ENCODE data around the gene RAP1GDS1. TPM values are rescaled to one million over a fixed set of nuclear protein-coding genes. Genes with fewer than 3 reads are reported as not detected.

RAP1GDS1 gene
- total RNA-seq, 1 donor from 2014 or later: 64.5 TPM

- H3K9ac ChIP-seq (ENCODE audit: low read length): no peak overlapping the region
- no peak for TF ChIP-seq EZH2 (IDR thresholded peaks at IDR 0.05; ENCODE audit: insufficient read depth, low read length)
- TF ChIP-seq CTCF (IDR thresholded peaks at IDR 0.05; ENCODE audit: insufficient read depth, low read depth, low read length): no peak
- H3K27ac Mint-ChIP-seq (ENCODE audit: unreplicated experiment): peak overlapping the region; percentile 90
- no peaks in the 10 kb centered on the region for H4K20me1 ChIP-seq (ENCODE audit: insufficient read depth, low read length)
- H2AFZ ChIP-seq (ENCODE audit: low read depth, low read length): no peak overlapping the region
- peak overlapping the region; percentile 40 for H3K4me2 ChIP-seq (ENCODE audit: low read length)
- H3K27me3 Mint-ChIP-seq (ENCODE audit: low read depth, unreplicated experiment): no peaks in the 10 kb centered on the region
- H3K9me3 Mint-ChIP-seq (ENCODE audit: unreplicated experiment): no peaks in the 10 kb centered on the region
- DNase-seq (ENCODE audit: low read depth): peak; percentile 96
- peaks cover 51% of the 10 kb centered on the region for H3K4me1 Mint-ChIP-seq (ENCODE audit: low read depth, unreplicated experiment)
- H3K4me3 ChIP-seq (ENCODE audit: insufficient read depth, low read depth, low read length): no peak overlapping the region
- peaks cover 16% of the 10 kb centered on the region for H3K36me3 Mint-ChIP-seq (ENCODE audit: low read depth, unreplicated experiment)
- no peaks in the 10 kb centered on the region for H3K79me2 ChIP-seq (ENCODE audit: insufficient read depth, low read length)
- H3K27ac ChIP-seq (ENCODE audit: low read depth, low read length): peak overlapping the region; percentile 77
- peaks cover 43% of the 10 kb centered on the region for H3K4me1 ChIP-seq (ENCODE audit: insufficient read depth, low read length)
- H3K4me3 Mint-ChIP-seq (ENCODE audit: unreplicated experiment): no peak overlapping the region
- H3K9me3 ChIP-seq (ENCODE audit: insufficient read depth, low read depth, low read length): no peaks in the 10 kb centered on the region
- H3K36me3 ChIP-seq (ENCODE audit: insufficient read depth, low read length): peaks cover 24% of the 10 kb centered on the region
- FAIRE-seq: no peak
- no peaks in the 10 kb centered on the region for H3K27me3 ChIP-seq (ENCODE audit: insufficient read depth, low read length)
Measured at GRCh38 chr4:98470831-98471230, 209.6 kb downstream of the RAP1GDS1 start.

- FAIRE-seq (no peak), DNase-seq (ENCODE audit: low read depth) (no peak)
- no peak overlapping the region for H3K27ac Mint-ChIP-seq (ENCODE audit: unreplicated experiment)
- Histone ChIP-seq H3K36me3 (ENCODE audit: insufficient read depth, low read length) (peaks cover 35% of the 10 kb centered on the region), H3K9me3 (ENCODE audit: insufficient read depth, low read depth, low read length) (no peaks in the 10 kb centered on the region), H4K20me1 (ENCODE audit: insufficient read depth, low read length) (no peaks in the 10 kb centered on the region), H3K79me2 (ENCODE audit: insufficient read depth, low read length) (peaks cover 15% of the 10 kb centered on the region), H3K4me2 (ENCODE audit: low read length) (no peak overlapping the region), H3K27ac (ENCODE audit: low read depth, low read length) (no peak overlapping the region), H3K4me1 (ENCODE audit: insufficient read depth, low read length) (peaks cover 29% of the 10 kb centered on the region), H3K4me3 (ENCODE audit: insufficient read depth, low read depth, low read length) (no peak overlapping the region), H3K27me3 (ENCODE audit: insufficient read depth, low read length) (no peaks in the 10 kb centered on the region), H3K9ac (ENCODE audit: low read length) (no peak overlapping the region), H2AFZ (ENCODE audit: low read depth, low read length) (no peak overlapping the region)
- H3K9me3 Mint-ChIP-seq (ENCODE audit: unreplicated experiment): peaks cover under 1% of the 10 kb centered on the region
- peaks cover 40% of the 10 kb centered on the region for H3K4me1 Mint-ChIP-seq (ENCODE audit: low read depth, unreplicated experiment)
- no peaks in the 10 kb centered on the region for H3K27me3 Mint-ChIP-seq (ENCODE audit: low read depth, unreplicated experiment)
- no peak overlapping the region for H3K4me3 Mint-ChIP-seq (ENCODE audit: unreplicated experiment)
- H3K36me3 Mint-ChIP-seq (ENCODE audit: low read depth, unreplicated experiment): peaks cover 24% of the 10 kb centered on the region
- TF ChIP-seq EZH2 (IDR thresholded peaks at IDR 0.05; ENCODE audit: insufficient read depth, low read length) (no peak), CTCF (IDR thresholded peaks at IDR 0.05; ENCODE audit: insufficient read depth, low read depth, low read length) (no peak)
Measured at GRCh38 chr4:98473046-98473445, 211.9 kb downstream of the RAP1GDS1 start.

GRCh38 chr4:98474408-98474844 lies 213.2 kb downstream of the RAP1GDS1 start:
- no peaks in the 10 kb centered on the region for H3K9me3 ChIP-seq (ENCODE audit: insufficient read depth, low read depth, low read length)
- H3K4me2 ChIP-seq (ENCODE audit: low read length): no peak overlapping the region
- H4K20me1 ChIP-seq (ENCODE audit: insufficient read depth, low read length): no peaks in the 10 kb centered on the region
- FAIRE-seq: no peak
- peaks cover 35% of the 10 kb centered on the region for H3K4me1 Mint-ChIP-seq (ENCODE audit: low read depth, unreplicated experiment)
- peaks cover 19% of the 10 kb centered on the region for H3K4me1 ChIP-seq (ENCODE audit: insufficient read depth, low read length)
- H3K27me3 ChIP-seq (ENCODE audit: insufficient read depth, low read length): no peaks in the 10 kb centered on the region
- peaks cover 30% of the 10 kb centered on the region for H3K36me3 Mint-ChIP-seq (ENCODE audit: low read depth, unreplicated experiment)
- peak overlapping the region; percentile 30 for H3K4me3 Mint-ChIP-seq (ENCODE audit: unreplicated experiment)
- TF ChIP-seq CTCF (IDR thresholded peaks at IDR 0.05; ENCODE audit: insufficient read depth, low read depth, low read length): no peak
- TF ChIP-seq EZH2 (IDR thresholded peaks at IDR 0.05; ENCODE audit: insufficient read depth, low read length): no peak
- no peak overlapping the region for H3K4me3 ChIP-seq (ENCODE audit: insufficient read depth, low read depth, low read length)
- H3K27ac ChIP-seq (ENCODE audit: low read depth, low read length): peak overlapping the region; percentile 36
- peak overlapping the region; percentile 89 for H3K27ac Mint-ChIP-seq (ENCODE audit: unreplicated experiment)
- peaks cover 2% of the 10 kb centered on the region for H3K9me3 Mint-ChIP-seq (ENCODE audit: unreplicated experiment)
- no peaks in the 10 kb centered on the region for H3K27me3 Mint-ChIP-seq (ENCODE audit: low read depth, unreplicated experiment)
- peaks cover 26% of the 10 kb centered on the region for H3K79me2 ChIP-seq (ENCODE audit: insufficient read depth, low read length)
- H3K36me3 ChIP-seq (ENCODE audit: insufficient read depth, low read length): peaks cover 42% of the 10 kb centered on the region
- H2AFZ ChIP-seq (ENCODE audit: low read depth, low read length): no peak overlapping the region
- H3K9ac ChIP-seq (ENCODE audit: low read length): no peak overlapping the region
- peak; percentile 78 for DNase-seq (ENCODE audit: low read depth)

Data from astrocyte (in vitro differentiated cells and primary cell).